GM23338 (cell line): Measurements from ENCODE around the gene APOLD1. TPM values are rescaled to one million over a fixed set of nuclear protein-coding genes. Genes with fewer than 3 reads are reported as not detected.

Experiments
- ATAC-seq: fragments of 200-7000 bp; cut with Tn5 transposase; 3 replicates; pipeline ENCODE4 v1.9.1; 2020
- DNase-seq: peaks from one replicate; pipeline ENCODE4 v3.0.0-alpha.2; 2015; ENCODE audit warnings: low spot score
- H2AFZ ChIP-seq: fragments of 200-600 bp; sonication (generic); 2 replicates; pipeline ENCODE4 v1.8.0; 2016; ENCODE audit warnings: antibody characterized with exemption, mild to moderate bottlenecking, moderate library complexity
- H3F3A ChIP-seq: fragments of 200-600 bp; sonication (generic); replicated peaks from 2 replicates; pipeline ENCODE4 v1.8.0; 2017; ENCODE audit warnings: antibody characterized with exemption, mixed run types, low read depth
- H3K27ac ChIP-seq: fragments of 200-600 bp; sonication (generic); 2 replicates; pipeline ENCODE4 v1.6.1; 2016; ENCODE audit warnings: low read depth
- H3K27me3 ChIP-seq: fragments of 200-600 bp; sonication (generic); 2 replicates; pipeline ENCODE4 v1.8.0; 2016; ENCODE audit warnings: mild to moderate bottlenecking, mixed run types, moderate library complexity; ENCODE audit not compliant: insufficient read depth
- H3K36me3 ChIP-seq: fragments of 200-600 bp; sonication (generic); 2 replicates; pipeline ENCODE4 v1.8.0; 2016; ENCODE audit warnings: mild to moderate bottlenecking; ENCODE audit not compliant: insufficient read depth
- H3K4me1 ChIP-seq: fragments of 200-600 bp; sonication (generic); 2 replicates; pipeline ENCODE4 v1.8.0; 2016; ENCODE audit warnings: mild to moderate bottlenecking, moderate library complexity; ENCODE audit not compliant: insufficient read depth
- H3K4me2 ChIP-seq: fragments of 200-600 bp; sonication (generic); 2 replicates; pipeline ENCODE4 v1.7.1; 2017; ENCODE audit warnings: mixed run types
- H3K4me3 ChIP-seq: fragments of 200-600 bp; sonication (generic); 2 replicates; pipeline ENCODE4 v1.6.1; 2016; ENCODE audit warnings: mixed run types
- H3K79me2 ChIP-seq: fragments of 200-600 bp; sonication (generic); replicated peaks from 2 replicates; pipeline ENCODE4 v1.8.0; 2017; ENCODE audit warnings: mild to moderate bottlenecking; ENCODE audit not compliant: insufficient read depth
- H3K9me2 ChIP-seq: fragments of 200-600 bp; sonication (generic); 2 replicates; pipeline ENCODE4 v1.8.0; 2017; ENCODE audit not compliant: insufficient read depth
- H4K20me1 ChIP-seq: fragments of 200-600 bp; sonication (generic); replicated peaks from 2 replicates; pipeline ENCODE4 v1.8.0; 2017; ENCODE audit warnings: mild to moderate bottlenecking; ENCODE audit not compliant: insufficient read depth
- H3K27ac Mint-ChIP-seq: 2 replicates; pipeline ENCODE4 v1.8.0; 2020; ENCODE audit warnings: inconsistent platforms, mild to moderate bottlenecking, moderate library complexity, mixed read lengths
- H3K27me3 Mint-ChIP-seq: 3 replicates; pipeline ENCODE4 v1.8.0; 2022; ENCODE audit warnings: low read depth, mild to moderate bottlenecking, moderate library complexity, mixed read lengths, inconsistent platforms; ENCODE audit not compliant: insufficient read depth, poor library complexity
- H3K36me3 Mint-ChIP-seq: 3 replicates; pipeline ENCODE4 v1.8.0; 2021; ENCODE audit warnings: low read depth, mild to moderate bottlenecking, inconsistent platforms, moderate library complexity, mixed read lengths
- H3K4me1 Mint-ChIP-seq: 3 replicates; pipeline ENCODE4 v1.8.0; 2020; ENCODE audit warnings: mild to moderate bottlenecking, inconsistent platforms, mixed read lengths
- H3K4me3 Mint-ChIP-seq: 3 replicates; pipeline ENCODE4 v1.8.0; 2021; ENCODE audit warnings: moderate library complexity, mild to moderate bottlenecking, inconsistent platforms, mixed read lengths
- H3K9me3 Mint-ChIP-seq: 3 replicates; pipeline ENCODE4 v1.8.0; 2020; ENCODE audit warnings: moderate library complexity, mild to moderate bottlenecking, inconsistent platforms, mixed read lengths
- CREB1 ChIP-seq: fragments of 250-450 bp; sonication (Bioruptor Pico); IDR thresholded peaks from 2 replicates; pipeline ENCODE4 v1.5.0; 2020; ENCODE audit warnings: low read depth, mild to moderate bottlenecking, moderate library complexity
- CTCF ChIP-seq, 2 experiments: fragments of 200-600 bp in 1 of 2; sonication (generic) in 1 of 2; conservative IDR thresholded peaks; 2 replicates each; pipeline versions ENCODE4 v1.5.1 to v1.6.1; 2016 to 2017; ENCODE audit warnings: antibody characterized with exemption in 2 of 2, low read depth in 2 of 2, mild to moderate bottlenecking in 2 of 2, moderate library complexity in 1 of 2
- ETS1 ChIP-seq: IDR thresholded peaks from 2 replicates; pipeline ENCODE4 v1.6.1; 2016; ENCODE audit warnings: antibody characterized with exemption
- EZH2 ChIP-seq: fragments of 200-600 bp; sonication (generic); IDR thresholded peaks from one replicate; pipeline ENCODE4 v1.8.0; 2017; ENCODE audit warnings: antibody characterized with exemption, mild to moderate bottlenecking, low read depth; ENCODE audit not compliant: unreplicated experiment
- JUNB ChIP-seq: IDR thresholded peaks from one replicate; pipeline ENCODE4 v1.6.1; 2016; ENCODE audit warnings: antibody characterized with exemption; ENCODE audit not compliant: unreplicated experiment
- NANOG ChIP-seq: IDR thresholded peaks from 2 replicates; pipeline ENCODE4 v1.6.1; 2016; ENCODE audit warnings: antibody characterized with exemption, borderline replicate concordance
- POLR2AphosphoS5 ChIP-seq: IDR thresholded peaks from 2 replicates; pipeline ENCODE4 v1.6.1; 2016; ENCODE audit warnings: antibody characterized with exemption, low read depth
- REST ChIP-seq: IDR thresholded peaks from one replicate; pipeline ENCODE4 v1.6.1; 2018; ENCODE audit warnings: antibody characterized with exemption; ENCODE audit not compliant: unreplicated experiment
- STAT1 ChIP-seq: IDR thresholded peaks from one replicate; pipeline ENCODE4 v1.6.1; 2016; ENCODE audit warnings: antibody characterized with exemption; ENCODE audit not compliant: unreplicated experiment
- ZNF114 ChIP-seq: fragments of 250-450 bp; sonication (Bioruptor Pico); IDR thresholded peaks from 2 replicates; pipeline ENCODE4 v1.5.0; 2020; ENCODE audit warnings: mild to moderate bottlenecking, moderate library complexity
- ZNF331 ChIP-seq: fragments of 250-450 bp; sonication (Bioruptor Pico); IDR thresholded peaks from 2 replicates; pipeline ENCODE4 v1.5.0; 2020; ENCODE audit warnings: low read depth, mild to moderate bottlenecking, moderate library complexity
- ZNF462 ChIP-seq: fragments of 250-450 bp; sonication (Bioruptor Pico); IDR thresholded peaks from 2 replicates; pipeline ENCODE4 v1.5.0; 2020; ENCODE audit warnings: mild to moderate bottlenecking, moderate library complexity
- long read RNA-seq: library from polyadenylated mRNA; unstranded; transcript quantifications from one replicate; pipeline ENCODE4 v2.0.0, GENCODE V29; 2020; ENCODE audit not compliant: unreplicated experiment
- polyA plus RNA-seq: library from polyadenylated mRNA; unstranded; fragments of >200 nt; fragmentation: Nextera tagmentation; extraction: Ambion mirVana; gene quantifications from 2 replicates; pipeline ENCODE4 v1.2.1, GENCODE V29; 2016
- total RNA-seq: library from RNA; depleted of rRNA; stranded (reverse); fragments of >200 nt; shearing (Covaris generic); gene quantifications from 2 replicates; pipeline ENCODE4 v1.2.3, GENCODE V29; 2014; rRNA removed

APOLD1 gene
- total RNA-seq (0.43 and 0.94 TPM in 2 replicates), polyA plus RNA-seq (1.8 TPM in 2 replicates)
- long read RNA-seq, partial matches to known transcripts: 3 of 8 reads
- long read RNA-seq, other reads (novel, unspliced or antisense): 5 of 8 reads

GRCh38 chr12:12784911-12785814 lies at the start of gene APOLD1:
TSS of gene APOLD1 (plus strand) at chr12:12785659. CDS start at chr12:12785692, 33 bp downstream.
- H3F3A ChIP-seq: peaks cover 6% of the 10 kb centered on the region; the same call in 1 of the 2 replicates
- peaks cover 4% of the 10 kb centered on the region; the same call in 2 of the 3 replicates for H3K36me3 Mint-ChIP-seq
- peaks cover 38% of the 10 kb centered on the region for H3K27me3 Mint-ChIP-seq
- H2AFZ ChIP-seq: peak within 1 kb of the TSS; percentile 98
- ATAC-seq (peak; percentile 36), DNase-seq (peak; percentile 69)
- no peak within 1 kb of the TSS for H3K27ac Mint-ChIP-seq
- H3K36me3 ChIP-seq: no peaks in the 10 kb centered on the region
- peaks cover 15% of the 10 kb centered on the region for H3K4me1 ChIP-seq
- H3K4me3 ChIP-seq: peak within 1 kb of the TSS; percentile 63
- H3K4me2 ChIP-seq: peak within 1 kb of the TSS; percentile 85
- H4K20me1 ChIP-seq: no peaks in the 10 kb centered on the region
- peak within 1 kb of the TSS; percentile 63 for H3K4me3 Mint-ChIP-seq
- peaks cover 9% of the 10 kb centered on the region; the same call in 1 of the 3 replicates for H3K9me3 Mint-ChIP-seq
- H3K27ac ChIP-seq: no peak within 1 kb of the TSS
- peaks cover 32% of the 10 kb centered on the region for H3K4me1 Mint-ChIP-seq
- peaks cover 31% of the 10 kb centered on the region for H3K27me3 ChIP-seq
- H3K79me2 ChIP-seq: no peaks in the 10 kb centered on the region
- peaks cover 9% of the 10 kb centered on the region; the same call in 1 of the 2 replicates for H3K9me2 ChIP-seq
- no peak for TF ChIP-seq ZNF114 (CRISPR knock-in tag)
- peak; percentile 49; the same call in 1 of the 2 replicates for TF ChIP-seq CREB1 (CRISPR knock-in tag)
- no peak for TF ChIP-seq POLR2AphosphoS5
- TF ChIP-seq CTCF (conservative IDR thresholded peaks at IDR 0.05; ENCODE audit: low read depth in 2 of 2): no peak
- no peak for TF ChIP-seq ZNF331 (CRISPR knock-in tag)
- no peak for TF ChIP-seq STAT1
- no peak for TF ChIP-seq ZNF462 (CRISPR knock-in tag)
- TF ChIP-seq REST: no peak
- no peak for TF ChIP-seq EZH2
- TF ChIP-seq ETS1: 0 out of 2 replicates have a peak, but pooled peaks have one; percentile 12
- TF ChIP-seq NANOG: no peak
- no peak for TF ChIP-seq JUNB
